Sigmoid colon (tissue), 7 donors: ENCODE data around the gene PCDHA5. TPM values are rescaled to one million over a fixed set of nuclear protein-coding genes. Genes with fewer than 3 reads are reported as not detected.

ENCODE experiments used
- DNase-seq: peaks from one replicate; pipeline ENCODE4 v3.0.0-alpha.2; 2019
- H3K27ac ChIP-seq, 4 donors: fragments of 200-600 bp; sonication (generic); one replicate each; pipeline ENCODE4 v1.5.1; 2016 to 2019; ENCODE audit warnings: mild to moderate bottlenecking in 1 of 4
- H3K27me3 ChIP-seq, 3 donors: fragments of 200-600 bp; sonication (generic); one replicate each; pipeline ENCODE4 v1.5.1; 2019; ENCODE audit warnings: mild to moderate bottlenecking in 1 of 3
- H3K36me3 ChIP-seq, 4 donors: fragments of 200-600 bp; sonication (generic); one replicate each; pipeline ENCODE4 v1.5.1; 2016 to 2019
- H3K4me1 ChIP-seq, 4 donors: fragments of 200-600 bp; sonication (generic); one replicate each; pipeline ENCODE4 v1.5.1; 2017 to 2019
- H3K4me3 ChIP-seq, 4 donors: fragments of 200-600 bp; sonication (generic); one replicate each; pipeline ENCODE4 v1.5.1; 2017 to 2019; ENCODE audit warnings: mild to moderate bottlenecking in 2 of 4, moderate library complexity in 1 of 4
- H3K9me3 ChIP-seq, 4 donors: fragments of 200-600 bp in 3 of 4; sonication (generic) in 3 of 4; one replicate each; pipeline versions ENCODE4 v1.5.1 to v1.6.1; 2013 to 2019
- EP300 ChIP-seq, 4 donors: sonication (generic); formaldehyde crosslinking; IDR thresholded peaks; one replicate each; pipeline ENCODE4 v1.6.1; 2017; ENCODE audit warnings: antibody characterized with exemption in 4 of 4
- POLR2A ChIP-seq, 2 donors: fragments of 450-650 bp; IDR thresholded peaks; one replicate each; pipeline ENCODE4 v1.6.1; 2016; ENCODE audit warnings: antibody characterized with exemption in 2 of 2, mild to moderate bottlenecking in 2 of 2, moderate library complexity in 2 of 2
- POLR2AphosphoS5 ChIP-seq, 4 donors: sonication (generic); formaldehyde crosslinking; IDR thresholded peaks; one replicate each; pipeline ENCODE4 v1.6.1; 2017; ENCODE audit warnings: antibody characterized with exemption in 4 of 4
- WGBS, 2 donors: extraction: QIAGEN DNeasy Blood & Tissue Kit; methylation state at CpG; one replicate each; pipeline ENCODE4 v1.1.7; 2013; 5-methylcytosine and 5-hydroxymethylcytosine counted together
- intact Hi-C: fragments of 100-400 bp; cut with DNase I; formaldehyde crosslinking; loops from one replicate; pipeline ENCODE4 v1.15.1; 2023
- polyA plus RNA-seq, 3 donors: library from polyadenylated mRNA; stranded (reverse); fragments of 200-250 nt; gene quantifications; one replicate each; pipeline ENCODE4 v1.2.3, GENCODE V29; 2013
- total RNA-seq, 4 donors: library from RNA; depleted of rRNA; stranded (reverse); fragments of >200 nt; gene quantifications; one replicate each; pipeline ENCODE4 v1.1.0, GENCODE V29; 2016
- TF ChIP-seq, protein P1 (sequence below), 4 experiments: fragments of 450-650 bp in 3 of 4; fragments of 200-600 bp in 1 of 4; IDR thresholded peaks; one replicate each; pipeline ENCODE4 v1.5.1; 2016 to 2019; ENCODE audit warnings: antibody characterized with exemption in 4 of 4, mild to moderate bottlenecking in 3 of 4, moderate library complexity in 2 of 4
- donor health status: healthy with polysubstance abuse.
- donor health status: Bipolar disorder and iron deficiency.
- donor health status: healthy.

Gene PCDHA5
- total and polyA plus RNA-seq, 7 donors, result 0.09 to 1.7 (median 0.36) TPM; not detected in 2

DNA sequence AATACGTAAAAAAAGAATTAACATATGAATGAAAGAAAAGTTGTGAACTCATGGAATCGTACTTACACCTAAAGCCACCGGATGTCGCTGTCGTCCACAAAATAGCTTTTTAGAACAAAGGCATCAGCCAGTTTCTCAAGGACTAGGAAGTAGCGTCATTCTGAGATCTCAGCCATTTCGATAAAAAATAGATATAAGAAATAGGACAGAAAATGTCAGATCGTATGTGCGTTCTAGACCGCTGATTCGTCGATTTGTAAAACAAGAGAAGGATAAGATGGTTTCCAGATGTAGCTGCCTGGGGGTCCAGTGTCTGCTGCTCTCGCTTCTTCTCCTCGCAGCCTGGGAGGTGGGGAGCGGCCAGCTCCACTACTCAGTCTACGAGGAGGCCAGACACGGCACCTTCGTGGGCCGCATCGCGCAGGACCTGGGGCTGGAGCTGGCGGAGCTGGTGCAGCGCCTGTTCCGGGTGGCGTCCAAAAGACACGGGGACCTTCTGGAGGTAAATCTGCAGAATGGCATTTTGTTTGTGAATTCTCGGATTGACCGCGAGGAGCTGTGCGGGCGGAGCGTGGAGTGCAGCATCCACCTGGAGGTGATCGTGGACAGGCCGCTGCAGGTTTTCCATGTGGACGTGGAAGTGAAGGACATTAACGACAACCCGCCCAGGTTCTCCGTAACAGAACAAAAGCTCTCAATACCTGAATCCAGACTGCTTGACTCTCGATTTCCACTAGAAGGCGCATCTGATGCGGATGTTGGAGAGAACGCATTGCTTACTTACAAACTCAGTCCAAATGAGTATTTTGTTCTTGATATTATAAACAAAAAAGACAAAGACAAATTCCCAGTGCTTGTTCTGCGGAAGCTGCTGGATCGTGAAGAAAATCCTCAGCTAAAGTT lies 34.6 kb downstream of the PCDHA5 start, which contains the start of gene PCDHA10:
PCDHA10 (plus strand) TSS at position 126 of the 903 bp plus-strand sequence; CDS start at position 278, 152 bp downstream.
- no peak for DNase-seq
- TF ChIP-seq POLR2A (IDR thresholded peaks at IDR 0.05), result no peak
- TF ChIP-seq POLR2AphosphoS5 (IDR thresholded peaks at IDR 0.05), result no peak
- TF ChIP-seq EP300 (IDR thresholded peaks at IDR 0.05), result no peak
- TF ChIP-seq, protein P1, sequence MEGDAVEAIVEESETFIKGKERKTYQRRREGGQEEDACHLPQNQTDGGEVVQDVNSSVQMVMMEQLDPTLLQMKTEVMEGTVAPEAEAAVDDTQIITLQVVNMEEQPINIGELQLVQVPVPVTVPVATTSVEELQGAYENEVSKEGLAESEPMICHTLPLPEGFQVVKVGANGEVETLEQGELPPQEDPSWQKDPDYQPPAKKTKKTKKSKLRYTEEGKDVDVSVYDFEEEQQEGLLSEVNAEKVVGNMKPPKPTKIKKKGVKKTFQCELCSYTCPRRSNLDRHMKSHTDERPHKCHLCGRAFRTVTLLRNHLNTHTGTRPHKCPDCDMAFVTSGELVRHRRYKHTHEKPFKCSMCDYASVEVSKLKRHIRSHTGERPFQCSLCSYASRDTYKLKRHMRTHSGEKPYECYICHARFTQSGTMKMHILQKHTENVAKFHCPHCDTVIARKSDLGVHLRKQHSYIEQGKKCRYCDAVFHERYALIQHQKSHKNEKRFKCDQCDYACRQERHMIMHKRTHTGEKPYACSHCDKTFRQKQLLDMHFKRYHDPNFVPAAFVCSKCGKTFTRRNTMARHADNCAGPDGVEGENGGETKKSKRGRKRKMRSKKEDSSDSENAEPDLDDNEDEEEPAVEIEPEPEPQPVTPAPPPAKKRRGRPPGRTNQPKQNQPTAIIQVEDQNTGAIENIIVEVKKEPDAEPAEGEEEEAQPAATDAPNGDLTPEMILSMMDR (IDR thresholded peaks at IDR 0.05), result no peak
- H3K36me3 ChIP-seq, result no peaks in the 10 kb centered on the region
- no peak within 1 kb of the TSS for H3K27ac ChIP-seq
- H3K4me1 ChIP-seq, result no peaks in the 10 kb centered on the region
- H3K27me3 ChIP-seq, result peaks cover 0 to 65% (median 0%) of the 10 kb centered on the region in 3 donors
- intact Hi-C loops, result loop anchor here (5.0 kb wide), 1 partner anchor 186 kb away; no protein-coding TSS in a partner anchor
- 33 to 60% methylated on average over 44 of the region's 44 CpGs for WGBS, 2 donors
- peak within 1 kb of the TSS in 3 of 4 donors; percentile 8 to 27 (median 21) for H3K4me3 ChIP-seq
- peaks cover 3 to 21% (median 15%) of the 10 kb centered on the region in 4 donors for H3K9me3 ChIP-seq

DNA sequence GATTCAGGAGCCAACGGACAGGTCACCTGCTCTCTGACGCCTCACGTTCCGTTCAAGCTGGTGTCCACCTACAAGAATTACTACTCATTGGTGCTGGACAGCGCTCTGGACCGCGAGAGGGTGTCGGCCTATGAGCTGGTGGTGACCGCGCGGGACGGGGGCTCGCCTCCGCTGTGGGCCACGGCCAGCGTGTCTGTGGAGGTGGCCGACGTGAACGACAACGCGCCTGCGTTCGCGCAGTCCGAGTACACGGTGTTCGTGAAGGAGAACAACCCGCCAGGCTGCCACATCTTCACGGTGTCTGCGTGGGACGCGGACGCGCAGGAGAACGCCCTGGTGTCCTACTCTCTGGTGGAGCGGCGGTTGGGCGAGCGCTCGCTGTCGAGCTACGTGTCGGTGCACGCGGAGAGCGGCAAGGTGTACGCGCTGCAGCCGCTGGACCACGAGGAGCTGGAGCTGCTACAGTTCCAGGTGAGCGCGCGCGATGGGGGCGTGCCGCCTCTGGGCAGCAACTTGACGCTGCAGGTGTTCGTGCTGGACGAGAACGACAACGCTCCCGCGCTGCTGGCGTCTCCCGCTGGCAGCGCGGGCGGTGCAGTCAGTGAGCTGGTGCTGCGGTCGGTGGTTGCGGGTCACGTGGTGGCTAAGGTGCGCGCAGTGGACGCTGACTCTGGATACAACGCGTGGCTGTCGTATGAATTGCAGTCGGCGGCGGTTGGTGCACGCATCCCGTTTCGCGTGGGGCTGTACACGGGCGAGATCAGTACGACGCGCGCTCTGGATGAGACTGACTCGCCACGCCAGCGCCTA lies 36.0 kb downstream of the PCDHA5 start:
- TF ChIP-seq POLR2AphosphoS5 (IDR thresholded peaks at IDR 0.05) (no peak), POLR2A (IDR thresholded peaks at IDR 0.05) (no peak), EP300 (IDR thresholded peaks at IDR 0.05) (no peak)
- TF ChIP-seq, protein P1 (IDR thresholded peaks at IDR 0.05), result no peak
- Histone ChIP-seq H3K4me3 (no peak overlapping the region), H3K36me3 (no peaks in the 10 kb centered on the region), H3K27me3 (peaks cover 0 to 71% (median 0%) of the 10 kb centered on the region in 3 donors), H3K9me3 (peaks cover 8 to 26% (median 17%) of the 10 kb centered on the region in 4 donors), H3K27ac (no peak overlapping the region), H3K4me1 (no peaks in the 10 kb centered on the region)
- intact Hi-C loops, result loop anchor here (5.0 kb wide), 1 partner anchor 185 kb away; no protein-coding TSS in a partner anchor
- DNase-seq, result no peak
- WGBS, 2 donors, result 65 to 84% methylated on average over 94 of the region's 94 CpGs

DNA sequence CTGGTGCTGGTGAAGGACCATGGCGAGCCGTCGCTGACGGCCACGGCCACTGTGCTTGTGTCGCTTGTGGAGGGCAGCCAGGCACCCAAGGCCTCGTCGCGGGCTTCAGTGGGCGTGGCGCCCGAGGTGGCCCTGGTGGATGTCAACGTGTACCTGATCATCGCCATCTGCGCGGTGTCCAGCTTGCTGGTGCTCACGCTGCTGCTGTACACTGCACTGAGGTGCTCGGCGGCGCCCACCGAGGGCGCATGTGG lies 36.5 kb downstream of the PCDHA5 start:
- Histone ChIP-seq H3K4me3 (no peak overlapping the region), H3K36me3 (no peaks in the 10 kb centered on the region), H3K9me3 (peaks cover 14 to 28% (median 21%) of the 10 kb centered on the region in 4 donors), H3K27me3 (peaks cover 0 to 71% (median 1%) of the 10 kb centered on the region in 3 donors), H3K4me1 (no peaks in the 10 kb centered on the region), H3K27ac (no peak overlapping the region)
- 68 to 84% methylated on average over 22 of the region's 22 CpGs for WGBS, 2 donors
- no peak for TF ChIP-seq EP300 (IDR thresholded peaks at IDR 0.05)
- intact Hi-C loops, result loop anchor here (5.0 kb wide), 1 partner anchor 184 kb away; no protein-coding TSS in a partner anchor
- no peak for DNase-seq

DNA sequence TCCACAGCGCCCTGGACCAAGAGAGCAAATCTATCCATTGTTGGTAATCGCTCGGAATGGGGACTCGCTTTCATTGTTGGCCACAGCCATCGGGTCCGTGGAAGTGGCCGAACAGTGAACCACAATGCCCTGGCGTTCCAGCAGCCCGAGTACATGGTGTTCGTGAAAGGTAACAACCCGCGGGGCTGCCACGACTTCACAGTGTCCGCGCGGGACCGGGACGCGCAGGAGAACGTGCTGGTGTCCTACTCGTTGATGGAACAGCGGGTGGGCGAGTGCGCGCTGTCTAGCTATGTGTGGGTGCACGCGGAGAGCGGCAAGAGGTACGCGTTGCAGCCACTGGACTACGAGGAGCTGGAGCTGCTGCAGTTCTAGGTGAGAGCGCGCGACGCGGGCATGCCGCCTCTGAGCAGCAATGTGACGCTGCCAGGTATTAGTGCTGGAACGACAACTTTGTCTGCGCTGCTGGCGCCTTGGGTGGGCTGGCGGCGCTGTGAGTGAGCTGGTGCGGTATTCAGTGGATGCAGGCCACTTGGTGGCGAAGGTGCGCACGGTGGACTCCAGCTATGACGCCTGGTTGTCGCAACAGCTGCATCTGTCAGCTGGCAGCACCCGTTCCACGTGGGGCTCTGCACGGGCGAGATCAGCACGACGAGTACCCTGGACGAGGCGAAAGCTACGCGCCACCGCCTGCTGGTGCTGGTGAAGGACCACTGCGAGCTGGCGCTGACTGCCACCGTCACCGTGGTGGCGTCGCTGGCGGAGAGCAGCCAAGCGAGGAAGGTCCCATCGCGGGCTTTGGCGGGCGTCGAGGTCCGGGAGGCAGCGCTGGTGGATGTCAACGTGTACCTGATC lies 41.3 kb downstream of the PCDHA5 start:
- H3K27ac ChIP-seq, result no peak overlapping the region
- no peak for DNase-seq
- H3K4me1 ChIP-seq, result no peaks in the 10 kb centered on the region
- H3K27me3 ChIP-seq, result peaks cover 0 to 45% (median 5%) of the 10 kb centered on the region in 3 donors
- no peak overlapping the region for H3K4me3 ChIP-seq
- H3K9me3 ChIP-seq, result peaks cover 11 to 17% (median 15%) of the 10 kb centered on the region in 4 donors
- intact Hi-C loops, result no loop called here
- H3K36me3 ChIP-seq, result no peaks in the 10 kb centered on the region
- 54 to 79% methylated on average over 76 of the region's 76 CpGs for WGBS, 2 donors
- TF ChIP-seq POLR2AphosphoS5 (IDR thresholded peaks at IDR 0.05) (no peak), EP300 (IDR thresholded peaks at IDR 0.05) (no peak), POLR2A (IDR thresholded peaks at IDR 0.05) (no peak)
- TF ChIP-seq, protein P1 (IDR thresholded peaks at IDR 0.05), result no peak
